WTC11 (cell line): ENCODE results near the gene ACSF3. TPM values are rescaled to one million over a fixed set of nuclear protein-coding genes. Genes with fewer than 3 reads are reported as not detected.

Source experiments
- ATAC-seq: fragments of 200-7000 bp; cut with Tn5 transposase; 2 replicates; pipeline ENCODE4 v1.10.0; 2021; ENCODE audit warnings: mild to moderate bottlenecking, moderate library complexity
- CTCF ChIA-PET: fragments of 300-600 bp; sonication (Branson Sonifier 250); formaldehyde crosslinking; loops from one replicate; lab custom pipeline; 2021; ENCODE audit warnings: antibody characterized with exemption; lab: Charles Lee
- POLR2A ChIA-PET: fragments of 350-600 bp; sonication (Branson Sonifier 250); formaldehyde crosslinking; loops from one replicate; lab custom pipeline; 2021; ENCODE audit warnings: antibody characterized with exemption; lab: Charles Lee
- DNase-seq: peaks from one replicate; pipeline ENCODE4 v3.0.0; 2021; ENCODE audit warnings: low spot score
- H3K27ac Mint-ChIP-seq: 2 replicates; pipeline ENCODE4 v1.8.0; 2021; ENCODE audit warnings: mixed read lengths
- H3K27me3 Mint-ChIP-seq: 2 replicates; pipeline ENCODE4 v1.8.0; 2021; ENCODE audit warnings: low read depth, mild to moderate bottlenecking, moderate library complexity, mixed read lengths
- H3K36me3 Mint-ChIP-seq: 2 replicates; pipeline ENCODE4 v1.8.0; 2021; ENCODE audit warnings: mixed read lengths
- H3K4me1 Mint-ChIP-seq: 2 replicates; pipeline ENCODE4 v1.8.0; 2022; ENCODE audit warnings: mixed read lengths
- H3K4me3 Mint-ChIP-seq: 2 replicates; pipeline ENCODE4 v1.8.0; 2021; ENCODE audit warnings: mild to moderate bottlenecking, moderate library complexity, mixed read lengths
- H3K9me3 Mint-ChIP-seq: 2 replicates; pipeline ENCODE4 v1.8.0; 2021; ENCODE audit warnings: mixed read lengths
- ELF4 ChIP-seq: sonication (generic); formaldehyde crosslinking; IDR thresholded peaks from 2 replicates; pipeline ENCODE4 v1.8.1; 2022; ENCODE audit warnings: low read depth, mild to moderate bottlenecking, moderate library complexity, missing genetic modification reagents
- ERG ChIP-seq: fragments of 250-450 bp; sonication (Bioruptor Pico); IDR thresholded peaks from 2 replicates; pipeline ENCODE4 v1.8.0; 2021; ENCODE audit warnings: mild to moderate bottlenecking
- ESRRA ChIP-seq: sonication (generic); formaldehyde crosslinking; IDR thresholded peaks from 2 replicates; pipeline ENCODE4 v1.8.1; 2022; ENCODE audit warnings: mild to moderate bottlenecking, missing genetic modification reagents, borderline replicate concordance
- FOXP1 ChIP-seq: sonication (generic); formaldehyde crosslinking; IDR thresholded peaks from 2 replicates; pipeline ENCODE4 v1.8.0; 2022; ENCODE audit warnings: missing genetic modification reagents, mild to moderate bottlenecking, moderate library complexity, borderline replicate concordance
- FOXP4 ChIP-seq: sonication (generic); formaldehyde crosslinking; IDR thresholded peaks from 2 replicates; pipeline ENCODE4 v1.8.0; 2022; ENCODE audit warnings: mild to moderate bottlenecking, missing genetic modification reagents
- GABPB1 ChIP-seq: sonication (generic); formaldehyde crosslinking; IDR thresholded peaks from 2 replicates; pipeline ENCODE4 v1.8.1; 2023; ENCODE audit warnings: mild to moderate bottlenecking, missing genetic modification reagents
- IRF2 ChIP-seq: sonication (generic); formaldehyde crosslinking; IDR thresholded peaks from 2 replicates; pipeline ENCODE4 v1.8.0; 2022; ENCODE audit warnings: low read depth, missing genetic modification reagents, borderline replicate concordance
- NFE2L1 ChIP-seq: sonication (generic); formaldehyde crosslinking; IDR thresholded peaks from 2 replicates; pipeline ENCODE4 v1.8.1; 2023; ENCODE audit warnings: missing genetic modification reagents
- NR1H2 ChIP-seq: sonication (generic); formaldehyde crosslinking; IDR thresholded peaks from 2 replicates; pipeline ENCODE4 v1.9.0; 2021; ENCODE audit warnings: mild to moderate bottlenecking, moderate library complexity, missing genetic modification reagents
- NR2C2 ChIP-seq: sonication (generic); formaldehyde crosslinking; IDR thresholded peaks from 2 replicates; pipeline ENCODE4 v1.8.0; 2022; ENCODE audit warnings: mild to moderate bottlenecking, missing genetic modification reagents
- PRDM15 ChIP-seq: sonication (generic); formaldehyde crosslinking; IDR thresholded peaks from 2 replicates; pipeline ENCODE4 v1.8.0; 2022; ENCODE audit warnings: missing genetic modification reagents
- SMAD3 ChIP-seq: sonication (generic); formaldehyde crosslinking; IDR thresholded peaks from 2 replicates; pipeline ENCODE4 v1.8.0; 2022; ENCODE audit warnings: missing genetic modification reagents, mild to moderate bottlenecking, borderline replicate concordance
- SMAD4 ChIP-seq: sonication (generic); formaldehyde crosslinking; IDR thresholded peaks from 2 replicates; pipeline ENCODE4 v1.8.0; 2022; ENCODE audit warnings: mild to moderate bottlenecking, missing genetic modification reagents
- ZBTB21 ChIP-seq: sonication (generic); formaldehyde crosslinking; IDR thresholded peaks from 2 replicates; pipeline ENCODE4 v1.8.1; 2023; ENCODE audit warnings: mild to moderate bottlenecking, missing genetic modification reagents, borderline replicate concordance
- ZNF512 ChIP-seq: sonication (generic); formaldehyde crosslinking; IDR thresholded peaks from 2 replicates; pipeline ENCODE4 v1.8.1; 2022; ENCODE audit warnings: missing genetic modification reagents, borderline replicate concordance
- total RNA-seq: library from RNA; stranded (reverse); gene quantifications from 3 replicates; pipeline ENCODE4 v1.2.3, GENCODE V29; 2021
- TF ChIP-seq, protein P1 (sequence below): fragments of 200-600 bp; IDR thresholded peaks from 2 replicates; pipeline ENCODE4 v1.8.0; 2022; ENCODE audit warnings: antibody characterized with exemption
- TF ChIP-seq, protein P2 (sequence below): fragments of 250-450 bp; sonication (Bioruptor Pico); IDR thresholded peaks from 2 replicates; pipeline ENCODE4 v2.1.2; 2022; ENCODE audit warnings: mild to moderate bottlenecking, moderate library complexity
- TF ChIP-seq, protein P3 (sequence below): sonication (generic); formaldehyde crosslinking; IDR thresholded peaks from 2 replicates; pipeline ENCODE4 v1.8.0; 2023; ENCODE audit warnings: missing genetic modification reagents

Gene ACSF3
- total RNA-seq, 1 experiment from 2014 or later = 22.9 TPM

GRCh38 chr16:89055894-89056555 is 37.6 kb upstream of the ACSF3 start:
- ATAC-seq = no peak
- TF ChIP-seq SMAD3 (no peak), FOXP1 (no peak), NR2C2 (CRISPR knock-in tag) (no peak), NFE2L1 (no peak), NR1H2 (no peak), ZBTB21 (CRISPR knock-in tag) (no peak), IRF2 (CRISPR knock-in tag) (no peak), SMAD4 (CRISPR knock-in tag) (no peak), ESRRA (CRISPR knock-in tag) (no peak)
- TF ChIP-seq, protein P1, sequence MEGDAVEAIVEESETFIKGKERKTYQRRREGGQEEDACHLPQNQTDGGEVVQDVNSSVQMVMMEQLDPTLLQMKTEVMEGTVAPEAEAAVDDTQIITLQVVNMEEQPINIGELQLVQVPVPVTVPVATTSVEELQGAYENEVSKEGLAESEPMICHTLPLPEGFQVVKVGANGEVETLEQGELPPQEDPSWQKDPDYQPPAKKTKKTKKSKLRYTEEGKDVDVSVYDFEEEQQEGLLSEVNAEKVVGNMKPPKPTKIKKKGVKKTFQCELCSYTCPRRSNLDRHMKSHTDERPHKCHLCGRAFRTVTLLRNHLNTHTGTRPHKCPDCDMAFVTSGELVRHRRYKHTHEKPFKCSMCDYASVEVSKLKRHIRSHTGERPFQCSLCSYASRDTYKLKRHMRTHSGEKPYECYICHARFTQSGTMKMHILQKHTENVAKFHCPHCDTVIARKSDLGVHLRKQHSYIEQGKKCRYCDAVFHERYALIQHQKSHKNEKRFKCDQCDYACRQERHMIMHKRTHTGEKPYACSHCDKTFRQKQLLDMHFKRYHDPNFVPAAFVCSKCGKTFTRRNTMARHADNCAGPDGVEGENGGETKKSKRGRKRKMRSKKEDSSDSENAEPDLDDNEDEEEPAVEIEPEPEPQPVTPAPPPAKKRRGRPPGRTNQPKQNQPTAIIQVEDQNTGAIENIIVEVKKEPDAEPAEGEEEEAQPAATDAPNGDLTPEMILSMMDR = no peak
- TF ChIP-seq, all 79 proteins: peak for 0
- Mint-ChIP-seq H3K27me3 (no peaks in the 10 kb centered on the region), H3K27ac (no peak overlapping the region), H3K36me3 (no peaks in the 10 kb centered on the region), H3K4me1 (no peaks in the 10 kb centered on the region), H3K9me3 (no peaks in the 10 kb centered on the region), H3K4me3 (no peak overlapping the region)
- DNase-seq = no peak
- CTCF ChIA-PET = no interaction called here
- POLR2A ChIA-PET = no interaction called here

DNA sequence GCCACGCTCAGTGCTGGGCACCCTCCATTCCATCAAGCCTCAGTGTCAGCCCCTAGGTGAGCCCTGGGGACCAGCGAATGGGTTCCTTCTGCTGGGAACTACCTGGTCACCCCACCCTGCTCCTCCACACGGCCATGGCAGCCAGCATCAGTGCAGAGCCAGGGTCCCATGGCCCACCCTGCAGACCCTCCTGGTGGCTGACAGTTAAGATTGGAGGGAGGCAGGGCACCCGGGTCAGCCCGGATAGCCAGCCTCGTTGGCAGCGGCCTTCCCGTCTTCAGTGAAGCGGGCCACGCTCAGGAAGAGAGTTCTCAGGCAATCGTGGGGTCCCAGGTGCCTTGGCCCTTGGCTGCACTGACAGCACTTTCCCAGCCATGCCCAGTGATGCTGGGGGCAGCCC is 37.1 kb upstream of the ACSF3 start:
- no peak overlapping the region for H3K4me3 Mint-ChIP-seq
- POLR2A ChIA-PET = no interaction called here
- no peak for ATAC-seq
- TF ChIP-seq FOXP4 (no peak), ERG (CRISPR knock-in tag) (no peak), NR2C2 (CRISPR knock-in tag) (no peak), GABPB1 (CRISPR knock-in tag) (no peak), PRDM15 (CRISPR knock-in tag) (no peak), ZNF512 (CRISPR knock-in tag) (no peak), ELF4 (CRISPR knock-in tag) (no peak)
- TF ChIP-seq, protein P2, sequence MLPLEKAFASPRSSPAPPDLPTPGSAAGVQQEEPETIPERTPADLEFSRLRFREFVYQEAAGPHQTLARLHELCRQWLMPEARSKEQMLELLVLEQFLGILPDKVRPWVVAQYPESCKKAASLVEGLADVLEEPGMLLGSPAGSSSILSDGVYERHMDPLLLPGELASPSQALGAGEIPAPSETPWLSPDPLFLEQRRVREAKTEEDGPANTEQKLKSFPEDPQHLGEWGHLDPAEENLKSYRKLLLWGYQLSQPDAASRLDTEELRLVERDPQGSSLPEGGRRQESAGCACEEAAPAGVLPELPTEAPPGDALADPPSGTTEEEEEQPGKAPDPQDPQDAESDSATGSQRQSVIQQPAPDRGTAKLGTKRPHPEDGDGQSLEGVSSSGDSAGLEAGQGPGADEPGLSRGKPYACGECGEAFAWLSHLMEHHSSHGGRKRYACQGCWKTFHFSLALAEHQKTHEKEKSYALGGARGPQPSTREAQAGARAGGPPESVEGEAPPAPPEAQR (CRISPR knock-in tag) = no peak
- TF ChIP-seq, protein P3, sequence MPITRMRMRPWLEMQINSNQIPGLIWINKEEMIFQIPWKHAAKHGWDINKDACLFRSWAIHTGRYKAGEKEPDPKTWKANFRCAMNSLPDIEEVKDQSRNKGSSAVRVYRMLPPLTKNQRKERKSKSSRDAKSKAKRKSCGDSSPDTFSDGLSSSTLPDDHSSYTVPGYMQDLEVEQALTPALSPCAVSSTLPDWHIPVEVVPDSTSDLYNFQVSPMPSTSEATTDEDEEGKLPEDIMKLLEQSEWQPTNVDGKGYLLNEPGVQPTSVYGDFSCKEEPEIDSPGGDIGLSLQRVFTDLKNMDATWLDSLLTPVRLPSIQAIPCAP (CRISPR knock-in tag) = no peak

More for the DNA sequence above, 37.1 kb upstream of the ACSF3 start:
- no peaks in the 10 kb centered on the region for H3K36me3 Mint-ChIP-seq
- no peaks in the 10 kb centered on the region for H3K27me3 Mint-ChIP-seq
- DNase-seq = no peak
- CTCF ChIA-PET = no interaction called here
- no peak overlapping the region for H3K27ac Mint-ChIP-seq
- no peaks in the 10 kb centered on the region for H3K4me1 Mint-ChIP-seq
- H3K9me3 Mint-ChIP-seq = no peaks in the 10 kb centered on the region
